ENCODE results near the gene ZNF385A. TPM values are rescaled to one million over a fixed set of nuclear protein-coding genes. Genes with fewer than 3 reads are reported as not detected.

ZNF385A gene
- total and polyA plus RNA-seq, 9 of the 15 experiments (the other 6 are each of a cell fraction or from before 2014, with no cell fraction given), result 1.0 to 111 (median 7.7) TPM

DNA sequence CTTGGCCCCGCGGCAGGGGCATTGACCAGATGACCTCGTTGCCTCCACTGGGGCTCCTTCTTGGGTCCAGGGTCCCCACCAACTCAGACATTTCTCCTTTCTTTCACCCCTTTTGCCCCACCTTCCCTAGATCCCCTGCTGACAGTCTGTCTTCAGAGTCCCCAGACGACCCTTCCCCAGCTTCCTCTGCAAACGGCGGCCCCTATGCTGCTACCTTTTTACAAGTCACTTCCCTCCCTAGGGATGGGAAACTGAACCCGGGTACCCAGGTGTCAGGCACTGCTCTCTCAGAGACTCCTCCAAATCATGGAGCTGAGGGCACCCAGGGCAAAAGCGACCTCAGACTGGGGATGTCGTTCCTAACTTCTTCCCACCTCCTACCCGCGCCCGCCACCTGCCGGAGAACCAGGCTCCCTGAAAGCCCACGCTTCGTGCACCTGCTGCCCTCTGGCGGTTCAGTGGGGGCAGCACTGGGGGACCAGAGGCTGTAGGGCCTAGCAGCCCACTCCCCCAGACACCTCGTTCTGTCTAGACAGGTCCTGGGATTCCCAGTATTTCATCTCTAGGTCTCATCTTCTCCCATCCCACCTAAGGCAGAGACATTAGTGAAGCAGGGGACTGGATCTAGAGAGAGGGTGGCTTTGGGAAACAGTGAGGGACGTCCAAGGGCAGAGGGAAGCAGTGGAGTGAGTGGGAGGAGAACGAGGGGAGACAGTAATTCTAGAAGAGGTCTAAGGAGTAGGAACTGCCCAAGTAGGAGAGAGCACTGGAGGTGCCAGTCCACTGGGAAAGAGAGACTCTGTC is 4.9 kb downstream of the ZNF385A start (continued):
- TF ChIP-seq MLLT1 (IDR thresholded peaks at IDR 0.05) (peak in 1 of 2 experiments; percentile 98; a peak in 3 of 4 replicates), ZNF668 (CRISPR knock-in tag; IDR thresholded peaks at IDR 0.05) (no peak), GTF2A2 (tag; IDR thresholded peaks at IDR 0.05) (no peak), PML (IDR thresholded peaks at IDR 0.05; ENCODE audit: low read length) (no peak), TARDBP (IDR thresholded peaks at IDR 0.05) (no peak), ZBED1 (IDR thresholded peaks at IDR 0.05) (no peak), SLC30A9 (CRISPR knock-in tag; IDR thresholded peaks at IDR 0.05) (no peak), SMAD4 (CRISPR knock-in tag; conservative IDR thresholded peaks at IDR 0.05) (peak; percentile 47; the same call in 1 of the 2 replicates), CREB3 (tag; conservative IDR thresholded peaks at IDR 0.05; ENCODE audit: low read depth) (no peak), RBM17 (IDR thresholded peaks at IDR 0.05; ENCODE audit: borderline replicate concordance, low read depth, low read length) (no peak), MYBL2 (IDR thresholded peaks at IDR 0.05; ENCODE audit: low read depth) (no peak), MYBL2 (CRISPR knock-in tag; IDR thresholded peaks at IDR 0.05; ENCODE audit: borderline replicate concordance) (no peak), ZNF133 (CRISPR knock-in tag; IDR thresholded peaks at IDR 0.05) (no peak), NBN (IDR thresholded peaks at IDR 0.05; ENCODE audit: low read depth) (no peak), ETV5 (CRISPR knock-in tag; IDR thresholded peaks at IDR 0.05; ENCODE audit: low read depth) (no peak), L3MBTL2 (IDR thresholded peaks at IDR 0.05) (peak; percentile 39; the same call in 1 of the 2 replicates), CBFA2T3 (IDR thresholded peaks at IDR 0.05) (0 out of 2 replicates have a peak, but pooled peaks have one; percentile 12), FOXJ2 (tag; IDR thresholded peaks at IDR 0.05) (no peak), MAFF (IDR thresholded peaks at IDR 0.05; ENCODE audit: low read length) (no peak), HDAC1 (IDR thresholded peaks at IDR 0.05) (0 out of 4 replicates have a peak, but pooled peaks of 1 of the 2 experiments have one; percentile 27), ZNF24 (IDR thresholded peaks at IDR 0.05) (peak; percentile 47; the same call in 1 of the 2 replicates), ARHGAP35 (IDR thresholded peaks at IDR 0.05; ENCODE audit: partially characterized antibody) (no peak)
- TF ChIP-seq, protein P1, sequence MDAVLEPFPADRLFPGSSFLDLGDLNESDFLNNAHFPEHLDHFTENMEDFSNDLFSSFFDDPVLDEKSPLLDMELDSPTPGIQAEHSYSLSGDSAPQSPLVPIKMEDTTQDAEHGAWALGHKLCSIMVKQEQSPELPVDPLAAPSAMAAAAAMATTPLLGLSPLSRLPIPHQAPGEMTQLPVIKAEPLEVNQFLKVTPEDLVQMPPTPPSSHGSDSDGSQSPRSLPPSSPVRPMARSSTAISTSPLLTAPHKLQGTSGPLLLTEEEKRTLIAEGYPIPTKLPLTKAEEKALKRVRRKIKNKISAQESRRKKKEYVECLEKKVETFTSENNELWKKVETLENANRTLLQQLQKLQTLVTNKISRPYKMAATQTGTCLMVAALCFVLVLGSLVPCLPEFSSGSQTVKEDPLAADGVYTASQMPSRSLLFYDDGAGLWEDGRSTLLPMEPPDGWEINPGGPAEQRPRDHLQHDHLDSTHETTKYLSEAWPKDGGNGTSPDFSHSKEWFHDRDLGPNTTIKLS (IDR thresholded peaks at IDR 0.05; ENCODE audit: borderline replicate concordance, low read depth), result no peak
- TF ChIP-seq, protein P2, sequence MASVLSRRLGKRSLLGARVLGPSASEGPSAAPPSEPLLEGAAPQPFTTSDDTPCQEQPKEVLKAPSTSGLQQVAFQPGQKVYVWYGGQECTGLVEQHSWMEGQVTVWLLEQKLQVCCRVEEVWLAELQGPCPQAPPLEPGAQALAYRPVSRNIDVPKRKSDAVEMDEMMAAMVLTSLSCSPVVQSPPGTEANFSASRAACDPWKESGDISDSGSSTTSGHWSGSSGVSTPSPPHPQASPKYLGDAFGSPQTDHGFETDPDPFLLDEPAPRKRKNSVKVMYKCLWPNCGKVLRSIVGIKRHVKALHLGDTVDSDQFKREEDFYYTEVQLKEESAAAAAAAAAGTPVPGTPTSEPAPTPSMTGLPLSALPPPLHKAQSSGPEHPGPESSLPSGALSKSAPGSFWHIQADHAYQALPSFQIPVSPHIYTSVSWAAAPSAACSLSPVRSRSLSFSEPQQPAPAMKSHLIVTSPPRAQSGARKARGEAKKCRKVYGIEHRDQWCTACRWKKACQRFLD (CRISPR knock-in tag; IDR thresholded peaks at IDR 0.05), result no peak
